HepG2 (cell line): ENCODE measurements around the gene PLK2. TPM values are rescaled to one million over a fixed set of nuclear protein-coding genes. Genes with fewer than 3 reads are reported as not detected.

Experiments used
- ATAC-seq: fragments of 200-7000 bp; cut with Tn5 transposase; 3 replicates; pipeline ENCODE4 v1.9.1; 2020; ENCODE audit warnings: mild to moderate bottlenecking, moderate library complexity
- BruUV-seq: library from RNA; stranded (reverse); fragments of 400-500 nt; replicated peaks from 2 replicates; lab custom pipeline; 2021; lab: Mats Ljungman, UMichigan
- CTCF ChIA-PET: fragments of 300-600 bp; formaldehyde crosslinking; extraction: SDS; loops from one replicate; lab custom pipeline; 2021; ENCODE audit warnings: low total read pairs, inconsistent platforms, low intra/inter-chr PET ratio; lab: Yijun Ruan, JAX
- POLR2A ChIA-PET: fragments of 350-600 bp; sonication (Branson Sonifier 250); formaldehyde crosslinking; loops from one replicate; lab custom pipeline; 2020; ENCODE audit warnings: antibody characterized with exemption, inconsistent platforms; lab: Yijun Ruan, JAX
- DNase-seq: peaks from one replicate; pipeline ENCODE4 v3.0.0-alpha.2; 2015; ENCODE audit warnings: low spot score
- FAIRE-seq: peaks from 3 replicates; lab custom pipeline; 2011; peaks lifted over from hg19 to GRCh38; lab: Jason Lieb, UNC
- H2AFZ ChIP-seq: one replicate; pipeline ENCODE4 v1.6.1; 2011; ENCODE audit warnings: low read length, inconsistent platforms
- H3K27ac ChIP-seq: fragments of 300-600 bp; 3 replicates; pipeline ENCODE4 v1.8.0; 2011; ENCODE audit warnings: mixed run types, mild to moderate bottlenecking, mixed read lengths, low read length, inconsistent platforms; ENCODE audit not compliant: insufficient read depth; ENCODE audit errors: extremely low read length
- H3K27me3 ChIP-seq, 2 experiments: fragments of 200-600 bp in 1 of 2; 2 replicates in 1 of 2; 3 replicates in 1 of 2; pipeline versions ENCODE4 v1.6.0 to v1.8.0; 2011; ENCODE audit warnings: low read length in 2 of 2, mild to moderate bottlenecking in 2 of 2, moderate library complexity in 2 of 2, inconsistent platforms in 1 of 2; ENCODE audit not compliant: insufficient read depth in 2 of 2, control insufficient read depth in 1 of 2
- H3K36me3 ChIP-seq, 2 experiments: fragments of 200-600 bp in 1 of 2; replicated peaks in 1 of 2; 2 replicates in 1 of 2; 3 replicates in 1 of 2; pipeline versions ENCODE4 v1.5.1 to v1.8.0; 2011; ENCODE audit warnings: low read length in 2 of 2, inconsistent platforms in 1 of 2; ENCODE audit not compliant: insufficient read depth in 2 of 2, control insufficient read depth in 1 of 2
- H3K4me1 ChIP-seq: 2 replicates; pipeline ENCODE4 v1.5.1; 2012; ENCODE audit warnings: low read length, inconsistent platforms; ENCODE audit not compliant: insufficient read depth
- H3K4me2 ChIP-seq: 2 replicates; pipeline ENCODE4 v1.6.0; 2011; ENCODE audit warnings: low read depth, low read length, inconsistent platforms
- H3K4me3 ChIP-seq, 3 experiments: fragments of 200-600 bp in 1 of 3; sonication (generic), shearing (Covaris generic) in 1 of 3; replicated peaks in 1 of 3; 2 replicates each; pipeline ENCODE4 v1.5.1; 2011 to 2016; ENCODE audit warnings: low read length in 3 of 3, inconsistent platforms in 2 of 3, low read depth in 2 of 3, mild to moderate bottlenecking in 2 of 3, control low read depth in 1 of 3, mixed read lengths in 1 of 3; ENCODE audit not compliant: insufficient read depth in 1 of 3
- H3K79me2 ChIP-seq: one replicate; pipeline ENCODE4 v1.6.1; 2011; ENCODE audit warnings: low read length, inconsistent platforms; ENCODE audit not compliant: insufficient read depth
- H3K9ac ChIP-seq: 2 replicates; pipeline ENCODE4 v1.6.0; 2011; ENCODE audit warnings: mild to moderate bottlenecking, low read depth, low read length, inconsistent platforms; ENCODE audit not compliant: insufficient read depth
- H3K9me3 ChIP-seq: 2 replicates; pipeline ENCODE4 v1.5.1; 2012; ENCODE audit warnings: mild to moderate bottlenecking, low read length
- H4K20me1 ChIP-seq: 2 replicates; pipeline ENCODE4 v1.6.0; 2011; ENCODE audit warnings: inconsistent platforms, mild to moderate bottlenecking, low read length, moderate library complexity; ENCODE audit not compliant: insufficient read depth
- AHR ChIP-seq: IDR thresholded peaks from 2 replicates; pipeline ENCODE4 v1.6.1; 2018; ENCODE audit warnings: missing genetic modification reagents, missing compliant biosample characterization
- GABPB1 ChIP-seq: IDR thresholded peaks from 2 replicates; pipeline ENCODE4 v1.6.1; 2016; ENCODE audit warnings: mild to moderate bottlenecking, missing genetic modification reagents, moderate library complexity, missing compliant biosample characterization
- MAFK ChIP-seq, 2 experiments: IDR thresholded peaks in 1 of 2; conservative IDR thresholded peaks in 1 of 2; 2 replicates each; pipeline ENCODE4 v1.6.1; 2011; ENCODE audit warnings: improper control_type of control experiment in 2 of 2, low read length in 2 of 2
- SSRP1 ChIP-seq: IDR thresholded peaks from 2 replicates; pipeline ENCODE4 v1.6.1; 2016; ENCODE audit warnings: control low read depth
- TFE3 ChIP-seq: IDR thresholded peaks from 2 replicates; pipeline ENCODE4 v1.6.1; 2016
- ZNF546 ChIP-seq: sonication (generic); formaldehyde crosslinking; conservative IDR thresholded peaks from 2 replicates; pipeline ENCODE4 v1.8.1; 2023; ENCODE audit warnings: mild to moderate bottlenecking, missing genetic modification reagents
- ZNF615 ChIP-seq: sonication (generic); formaldehyde crosslinking; IDR thresholded peaks from 2 replicates; pipeline ENCODE4 v1.5.0; 2020; ENCODE audit warnings: mild to moderate bottlenecking, missing genetic modification reagents, borderline replicate concordance
- ZNF768 ChIP-seq: sonication (generic); formaldehyde crosslinking; IDR thresholded peaks from 2 replicates; pipeline ENCODE4 v1.4.0; 2020; ENCODE audit warnings: missing genetic modification reagents
- WGBS: methylation state at CpG from one replicate; pipeline ENCODE4 v1.1.6; 2017; ENCODE audit warnings: low lambda C conversion rate; 5-methylcytosine and 5-hydroxymethylcytosine counted together
- in situ Hi-C: cut with HindIII; loops from 2 replicates; pipeline ENCODE4 v1.10.0; 2017; ENCODE audit warnings: low pct_unique_long_range_greater_than_20kb; ENCODE audit not compliant: extremely low pct_ligation_motif_present
- intact Hi-C: fragments of 100-400 bp; cut with micrococcal nuclease; formaldehyde crosslinking; loops from one replicate; pipeline ENCODE4 v1.10.0; 2022; ENCODE audit not compliant: unreplicated experiment
- polyA plus RNA-seq, 8 experiments: library from polyadenylated mRNA; depleted of rRNA in 3 of 8; stranded (reverse) in 7 of 8; unstranded in 1 of 8; fragments of >200 nt; fragmentation: Illumina TruSeq in 4 of 8; extraction: Trizol in 4 of 8; gene quantifications; 2 replicates each; pipeline versions ENCODE4 v1.2.1 to v1.2.3, GENCODE V29; 2011 to 2016; ENCODE audit warnings: low read depth in 4 of 8, missing spikeins in 1 of 8, mixed read lengths in 1 of 8; ENCODE audit not compliant: insufficient read depth in 1 of 8
- total RNA-seq, 5 experiments: library from RNA; depleted of rRNA; stranded (reverse); fragments of >200 nt; fragmentation: Illumina TruSeq; extraction: Trizol; gene quantifications; 2 replicates each; pipeline ENCODE4 v1.2.3, GENCODE V29; 2016; ENCODE audit warnings: low read depth in 1 of 5

Gene PLK2
- total and polyA plus RNA-seq, 2 of the 13 experiments (the other 11 are each of a cell fraction or from before 2014, with no cell fraction given): 9.6 to 29.6 TPM

GRCh38 chr5:58447226-58447625, 12.7 kb downstream of the PLK2 start (continued):
- no peak for TF ChIP-seq ZNF768 (CRISPR knock-in tag)

- ATAC-seq: no peak
- intact Hi-C loops: no loop called here
- H3K4me1 ChIP-seq: no peaks in the 10 kb centered on the region
- H3K4me3 ChIP-seq: no peak overlapping the region
- no peaks in the 10 kb centered on the region for H3K36me3 ChIP-seq
- H3K27ac ChIP-seq: no peak overlapping the region
- H3K9me3 ChIP-seq: no peaks in the 10 kb centered on the region
- H3K27me3 ChIP-seq: no peaks in the 10 kb centered on the region
- ChIA-PET CTCF (no interaction called here), POLR2A (no interaction called here)
- H3K4me2 ChIP-seq: no peak overlapping the region
- DNase-seq: no peak
- 75% methylated on average over 8 of the region's 10 CpGs for WGBS
- FAIRE-seq: no peak
- TF ChIP-seq MAFK (conservative IDR thresholded peaks at IDR 0.05 in 1 of 2, IDR thresholded peaks at IDR 0.05 in 1 of 2; ENCODE audit: low read length in 2 of 2) (peak in 1 of 2 experiments; percentile 25; a peak in 1 of 4 replicates), TFE3 (CRISPR knock-in tag) (no peak), GABPB1 (CRISPR knock-in tag) (no peak), AHR (CRISPR knock-in tag) (no peak), ZNF615 (CRISPR knock-in tag) (no peak), SSRP1 (CRISPR knock-in tag) (no peak), ZNF546 (CRISPR knock-in tag) (no peak)
- no peak overlapping the region for H3K9ac ChIP-seq
- in situ Hi-C loops: no loop called here
- BruUV-seq: no TSS peak
- H3K79me2 ChIP-seq: no peaks in the 10 kb centered on the region
- H4K20me1 ChIP-seq: no peaks in the 10 kb centered on the region
- H2AFZ ChIP-seq: no peak overlapping the region
Measured at GRCh38 chr5:58446024-58446423, 13.9 kb downstream of the PLK2 start.
